HG02642 (cell line): ENCODE results near the gene KCNQ4.

ENCODE experiments used
- ATAC-seq: cut with Tn5 transposase; IDR thresholded peaks from one replicate; pipeline ENCODE4 v1.9.1; 2021; ENCODE audit warnings: mild to moderate bottlenecking; ENCODE audit not compliant: unreplicated experiment, poor library complexity

The KCNQ4 gene

DNA sequence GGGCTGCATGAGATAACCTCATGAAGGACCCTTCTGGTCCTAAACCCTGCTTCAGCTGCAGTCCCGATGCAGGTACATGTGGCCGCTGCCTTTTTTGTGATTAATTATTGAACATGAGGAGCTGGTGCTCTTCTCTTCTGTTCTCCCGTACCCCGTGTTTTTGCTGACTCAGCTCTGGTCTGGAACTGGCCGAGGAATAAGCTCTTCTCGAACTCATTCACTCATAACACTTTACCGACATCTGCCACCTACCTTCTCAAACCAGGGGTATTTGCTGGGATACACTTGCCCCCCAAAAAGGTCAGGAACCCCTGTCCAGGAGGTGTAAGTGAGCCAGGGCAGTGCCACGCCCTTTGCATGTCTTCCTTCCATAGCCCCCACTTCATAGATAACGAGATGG, 31.8 kb downstream of the KCNQ4 start:
- no peak for ATAC-seq

DNA sequence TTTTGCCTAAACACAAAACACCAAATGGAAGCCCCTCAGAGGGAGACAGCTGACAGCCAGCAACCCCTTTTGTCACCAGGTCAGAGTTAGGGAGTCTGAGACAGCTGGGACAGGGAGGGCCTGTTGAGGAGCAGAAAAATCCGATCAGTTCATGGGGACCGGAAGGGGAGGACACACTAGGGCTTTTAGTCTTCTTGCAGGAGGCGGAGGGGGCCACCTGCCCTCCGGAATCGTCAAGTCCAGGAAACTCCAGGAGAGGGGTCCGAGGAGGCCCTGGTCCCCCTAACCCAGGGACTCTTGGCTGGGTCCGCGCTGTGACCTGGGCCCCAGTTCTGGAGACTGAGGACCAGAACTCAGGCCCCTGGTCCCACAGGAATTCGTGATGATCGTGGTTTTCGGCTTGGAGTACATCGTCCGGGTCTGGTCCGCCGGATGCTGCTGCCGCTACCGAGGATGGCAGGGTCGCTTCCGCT, 34.2 kb downstream of the KCNQ4 start:
- ATAC-seq: peak; percentile 6

DNA sequence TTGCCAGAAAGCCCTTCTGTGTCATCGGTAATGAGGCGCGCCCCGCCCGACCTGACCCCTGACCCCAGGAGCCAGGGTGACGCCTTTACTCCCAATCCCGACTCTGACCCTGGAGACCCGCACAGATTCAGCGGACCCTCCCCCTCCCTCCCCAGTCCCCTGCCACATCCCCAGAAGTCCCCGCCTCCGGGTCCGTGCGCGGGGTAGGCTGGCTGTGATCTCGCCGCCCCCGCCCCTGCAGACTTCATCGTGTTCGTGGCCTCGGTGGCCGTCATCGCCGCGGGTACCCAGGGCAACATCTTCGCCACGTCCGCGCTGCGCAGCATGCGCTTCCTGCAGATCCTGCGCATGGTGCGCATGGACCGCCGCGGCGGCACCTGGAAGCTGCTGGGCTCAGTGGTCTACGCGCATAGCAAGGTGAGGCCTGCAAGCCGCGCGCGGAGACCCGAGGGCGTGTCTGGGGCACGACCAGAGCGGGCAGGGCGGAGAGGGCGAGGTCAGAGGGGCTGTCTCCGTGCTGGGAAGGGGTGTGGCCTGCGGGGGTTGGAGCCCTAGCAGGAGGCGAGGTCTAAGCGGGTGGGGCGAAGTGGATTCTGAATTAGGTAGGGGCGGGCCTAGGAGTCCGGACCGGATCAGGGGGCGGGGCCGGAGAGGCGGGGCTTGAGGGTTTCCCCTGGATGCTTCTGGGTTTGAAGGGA, 34.8 kb downstream of the KCNQ4 start:
- peak; percentile 85 for ATAC-seq

DNA sequence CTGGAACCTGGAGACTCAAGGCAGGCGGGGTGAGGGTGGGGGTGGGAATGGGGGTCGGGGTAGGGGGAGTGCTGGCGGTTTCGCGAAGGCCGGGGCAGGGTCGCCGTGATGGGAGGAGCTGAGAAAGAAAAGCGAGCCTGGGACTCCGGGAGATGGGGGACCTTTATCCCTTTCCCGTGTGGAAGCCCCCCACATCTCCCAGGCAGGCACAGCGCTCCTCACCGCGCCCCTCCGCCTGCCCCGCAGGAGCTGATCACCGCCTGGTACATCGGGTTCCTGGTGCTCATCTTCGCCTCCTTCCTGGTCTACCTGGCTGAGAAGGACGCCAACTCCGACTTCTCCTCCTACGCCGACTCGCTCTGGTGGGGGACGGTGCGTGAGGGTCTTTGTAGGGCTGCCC, 35.5 kb downstream of the KCNQ4 start:
- no peak for ATAC-seq

DNA sequence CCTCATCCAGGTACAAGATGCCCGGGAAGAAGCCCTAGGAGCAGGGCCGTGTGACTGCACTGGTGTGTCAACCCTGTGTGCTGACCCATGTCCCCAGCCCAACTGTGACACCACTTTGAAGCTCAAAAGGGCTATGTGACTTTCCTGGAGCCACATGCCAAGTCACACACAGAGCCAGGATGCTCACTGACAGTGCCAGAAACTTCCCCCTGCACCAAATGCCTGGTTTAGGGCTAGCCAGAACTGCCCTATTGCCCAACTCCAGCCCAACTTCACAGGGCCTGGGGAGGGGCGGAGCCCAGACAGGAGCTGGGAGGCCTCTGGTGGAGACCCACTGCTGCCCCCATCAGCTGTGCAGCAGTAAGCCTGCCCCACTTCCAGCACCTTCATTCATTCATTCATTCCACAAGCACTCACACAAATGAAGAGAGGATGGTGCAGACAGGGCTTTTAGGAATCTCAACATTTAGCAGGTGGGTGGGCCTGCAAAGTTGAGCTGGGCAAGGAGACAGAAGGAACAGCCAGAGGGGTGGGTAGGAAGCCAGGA, 36.7 kb downstream of the KCNQ4 start:
- ATAC-seq: no peak

DNA sequence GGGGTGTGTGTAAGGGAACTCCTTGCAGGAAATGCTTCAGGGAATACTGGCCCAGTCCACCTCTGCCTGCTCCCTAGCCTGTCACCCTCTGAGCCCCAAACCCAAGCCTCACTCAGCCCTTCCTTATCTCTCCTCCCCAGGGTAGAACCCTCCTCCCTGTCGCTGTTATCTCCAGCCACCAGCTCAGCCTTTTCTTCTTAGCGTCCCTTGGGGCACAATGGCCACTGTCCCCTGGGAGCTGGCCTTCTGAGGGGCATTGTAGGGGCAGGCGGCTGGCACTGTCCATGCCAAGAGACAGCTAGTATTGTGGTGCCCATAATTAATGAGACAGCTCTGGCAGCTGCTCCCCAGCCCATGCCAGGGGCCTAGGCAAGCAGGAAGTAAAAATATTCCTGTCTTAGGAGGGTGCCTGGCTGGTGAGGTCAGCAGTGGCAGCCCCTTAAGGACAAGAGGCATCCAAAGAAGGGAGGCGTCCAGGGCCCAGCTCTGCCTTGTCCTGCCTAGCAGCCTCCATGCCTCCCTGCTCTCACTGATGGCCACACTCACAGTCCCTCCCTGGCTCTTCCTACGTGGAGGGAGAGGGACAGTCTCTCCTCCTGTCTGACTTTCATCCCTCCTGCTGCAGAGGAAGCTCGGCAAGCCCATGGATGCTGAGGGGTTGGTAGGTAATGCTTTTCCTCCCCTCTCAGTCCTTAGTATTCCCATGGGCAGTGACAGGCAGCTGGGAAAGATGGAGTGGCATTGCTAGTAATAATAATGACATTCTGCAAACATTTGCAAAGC, 37.5 kb downstream of the KCNQ4 start:
- no peak for ATAC-seq

DNA sequence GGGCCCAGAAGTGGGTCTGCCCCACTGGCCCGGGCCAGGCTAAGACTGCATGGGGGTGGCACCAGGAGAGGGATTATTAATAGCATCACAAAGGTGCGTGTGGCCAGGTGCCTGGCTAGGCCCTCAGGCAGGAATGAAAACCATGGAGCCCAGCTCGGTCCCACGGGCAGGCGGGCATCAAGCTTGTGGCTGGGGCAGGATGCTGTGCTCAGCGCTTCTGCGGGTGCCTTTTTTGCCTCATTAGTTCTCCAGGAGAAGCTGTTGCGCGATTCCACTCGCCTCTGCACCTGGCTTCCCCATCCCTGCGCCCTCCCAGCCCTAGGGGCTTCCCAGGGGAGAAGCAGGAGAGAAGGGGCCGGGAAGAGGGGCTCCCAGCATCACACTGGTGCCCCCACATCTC, 39.3 kb downstream of the KCNQ4 start:
- no peak for ATAC-seq

DNA sequence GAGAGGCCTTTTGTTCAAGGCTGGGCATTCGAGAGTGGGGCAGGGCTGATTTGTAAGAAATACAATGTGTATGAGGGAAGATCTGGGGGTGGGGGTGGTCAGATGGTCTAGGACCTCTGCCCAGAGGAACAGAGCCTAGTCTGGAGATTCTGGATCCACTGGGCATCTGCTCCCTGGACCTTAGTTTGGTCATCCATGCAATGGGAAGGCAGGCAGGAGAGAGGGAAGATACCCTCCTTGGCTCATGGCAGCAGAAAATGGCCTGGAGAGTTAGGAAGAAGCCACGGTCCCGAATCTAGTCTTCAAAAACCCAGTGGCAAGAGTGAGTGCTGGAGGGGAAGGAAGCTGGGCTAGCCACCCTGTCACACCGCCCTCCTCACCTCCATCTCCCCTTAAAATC, 39.8 kb downstream of the KCNQ4 start:
- no peak for ATAC-seq

DNA sequence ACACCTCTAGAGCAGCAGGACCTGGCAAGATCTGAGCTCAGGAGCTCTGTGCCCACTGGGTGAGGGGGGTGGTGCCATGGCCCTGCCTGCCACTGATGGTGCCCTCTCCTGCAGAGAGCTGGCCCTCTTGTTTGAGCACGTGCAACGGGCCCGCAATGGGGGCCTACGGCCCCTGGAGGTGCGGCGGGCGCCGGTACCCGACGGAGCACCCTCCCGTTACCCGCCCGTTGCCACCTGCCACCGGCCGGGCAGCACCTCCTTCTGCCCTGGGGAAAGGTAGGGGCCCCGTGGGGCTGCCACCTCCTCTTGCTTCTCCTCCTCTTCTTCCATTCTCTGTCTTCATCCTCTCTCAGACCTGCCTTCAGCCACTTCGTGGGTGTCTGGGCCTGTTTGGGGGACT, 40.4 kb downstream of the KCNQ4 start:
- ATAC-seq: no peak

DNA sequence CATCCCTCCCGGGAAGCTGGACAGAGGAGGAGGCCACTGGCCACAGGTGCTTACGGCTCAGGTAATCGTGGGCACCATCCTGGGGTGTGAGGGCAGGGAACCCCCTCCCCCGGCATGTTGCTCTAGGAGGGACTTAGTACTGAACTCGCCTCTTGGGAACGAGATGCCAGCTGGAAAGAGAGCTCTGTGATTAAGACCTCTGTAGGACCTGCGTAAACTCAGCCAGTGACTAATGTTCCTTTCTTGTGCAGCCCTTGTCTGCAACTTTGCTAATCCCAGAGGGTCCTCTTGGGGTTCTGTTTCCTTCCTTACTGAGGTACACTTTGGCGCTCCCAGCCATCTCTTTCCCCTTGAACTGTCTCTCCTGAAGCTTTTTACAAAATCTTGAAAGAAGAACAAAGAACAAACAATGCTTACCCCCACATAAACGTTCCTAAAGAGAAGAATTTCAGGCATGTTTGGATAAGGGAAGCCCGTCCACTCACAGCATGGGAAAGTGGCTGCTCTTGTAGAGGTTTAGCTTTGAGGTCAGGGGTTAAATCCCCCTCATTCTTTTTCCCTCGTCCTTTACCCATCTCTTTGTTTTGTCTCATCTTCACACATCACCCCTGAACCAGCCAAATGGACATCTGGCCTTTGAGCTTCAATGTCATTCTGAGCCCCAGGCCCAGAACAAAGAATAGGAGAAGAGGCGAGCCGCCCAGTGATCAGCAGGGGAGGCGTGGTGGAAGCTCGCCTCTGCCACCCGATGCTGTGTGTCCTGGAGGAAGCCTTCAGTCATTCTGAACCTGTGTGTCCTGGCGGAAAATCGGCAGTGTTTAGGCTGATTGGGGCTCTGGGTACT, 41.2 kb downstream of the KCNQ4 start:
- no peak for ATAC-seq

DNA sequence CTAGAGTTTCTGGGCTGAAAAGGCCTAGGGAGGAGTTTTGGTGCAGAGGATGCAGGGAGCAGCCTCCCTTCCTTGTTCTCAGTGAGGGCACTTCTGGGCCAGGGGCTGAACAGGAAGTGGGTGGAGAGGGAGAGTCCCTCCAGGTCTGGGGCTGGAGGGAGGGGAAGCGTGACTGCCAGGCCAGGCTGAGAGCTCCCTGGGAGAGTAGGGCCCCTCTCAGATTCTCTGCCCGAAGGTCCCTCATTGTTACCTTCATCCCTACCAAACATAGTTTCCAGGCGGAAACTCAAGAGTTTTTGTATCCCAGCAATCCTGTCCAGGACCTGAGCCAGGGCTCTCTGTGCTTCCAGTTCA, 41.8 kb downstream of the KCNQ4 start:
- ATAC-seq: no peak

DNA sequence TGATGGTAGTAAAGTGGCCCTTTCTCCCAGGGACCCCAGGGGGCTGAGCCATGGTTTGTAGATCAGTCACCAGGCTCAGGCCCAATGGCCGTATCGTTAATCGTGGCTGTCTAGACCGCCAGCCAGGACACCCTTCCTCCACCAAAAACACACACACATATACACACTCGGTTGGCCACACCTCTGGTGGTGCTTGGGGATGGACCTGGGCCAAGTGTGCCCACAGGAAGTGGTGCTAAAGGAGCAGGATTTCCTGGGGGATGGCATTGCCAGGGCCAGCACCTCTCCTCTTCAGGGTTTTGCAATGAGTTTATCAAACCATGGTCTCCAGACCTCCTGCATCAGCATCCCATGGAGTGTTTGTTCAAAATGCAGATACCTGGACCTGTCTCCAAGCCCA, 42.4 kb downstream of the KCNQ4 start:
- no peak for ATAC-seq

DNA sequence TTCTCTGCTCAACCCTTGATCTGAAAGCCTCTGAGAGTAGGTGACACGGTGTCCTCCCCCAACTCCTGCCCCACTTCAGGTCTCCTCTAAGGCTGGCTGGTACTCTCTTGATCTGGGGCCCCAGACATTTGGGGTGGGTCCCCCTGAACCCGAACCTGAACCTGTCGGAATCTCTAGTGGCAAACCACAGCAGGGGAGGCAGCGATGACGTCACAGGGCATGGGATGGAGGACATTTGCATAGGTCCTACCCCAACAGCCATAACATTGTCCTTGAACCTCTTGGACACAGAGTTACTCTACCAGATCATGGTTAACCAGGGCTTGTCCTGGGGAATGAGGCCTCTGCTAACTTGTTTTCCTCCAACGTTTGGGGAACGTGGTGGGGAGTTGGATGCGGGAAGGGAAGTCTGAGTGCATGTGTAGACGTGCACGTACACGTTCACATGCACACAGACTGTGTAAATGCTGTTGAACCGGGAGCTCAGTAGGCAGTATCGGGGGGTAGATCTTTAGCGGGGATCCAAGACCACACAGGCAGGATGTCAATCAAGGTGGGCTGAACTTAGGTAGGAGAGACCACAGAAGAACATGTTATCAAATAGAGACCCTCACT, 46.2 kb downstream of the KCNQ4 start:
- no peak for ATAC-seq

DNA sequence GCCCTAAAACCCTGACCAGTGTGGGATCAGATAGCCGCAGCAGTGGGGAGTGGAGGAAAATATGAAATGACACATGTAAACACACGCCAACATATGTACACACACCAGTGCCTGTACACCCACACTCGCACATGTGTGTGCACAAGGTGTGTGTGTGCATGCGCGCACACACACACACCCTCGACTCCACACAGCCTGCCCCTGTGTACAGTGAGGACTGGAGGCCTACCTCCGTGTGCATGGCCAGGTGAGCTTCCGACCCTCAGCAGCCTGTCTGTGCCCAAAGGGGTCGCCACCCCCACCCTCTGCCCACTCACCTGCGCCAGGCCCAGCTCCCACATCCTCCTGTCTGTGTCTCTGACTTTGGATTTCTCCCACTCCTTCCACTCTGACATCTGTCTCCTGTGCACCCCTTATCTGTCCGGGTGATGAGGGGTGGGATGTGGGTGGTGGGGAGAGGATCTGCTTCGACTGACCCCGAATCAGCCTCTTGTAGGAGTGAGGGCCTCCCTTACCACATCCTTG, 46.9 kb downstream of the KCNQ4 start:
- ATAC-seq: no peak

DNA sequence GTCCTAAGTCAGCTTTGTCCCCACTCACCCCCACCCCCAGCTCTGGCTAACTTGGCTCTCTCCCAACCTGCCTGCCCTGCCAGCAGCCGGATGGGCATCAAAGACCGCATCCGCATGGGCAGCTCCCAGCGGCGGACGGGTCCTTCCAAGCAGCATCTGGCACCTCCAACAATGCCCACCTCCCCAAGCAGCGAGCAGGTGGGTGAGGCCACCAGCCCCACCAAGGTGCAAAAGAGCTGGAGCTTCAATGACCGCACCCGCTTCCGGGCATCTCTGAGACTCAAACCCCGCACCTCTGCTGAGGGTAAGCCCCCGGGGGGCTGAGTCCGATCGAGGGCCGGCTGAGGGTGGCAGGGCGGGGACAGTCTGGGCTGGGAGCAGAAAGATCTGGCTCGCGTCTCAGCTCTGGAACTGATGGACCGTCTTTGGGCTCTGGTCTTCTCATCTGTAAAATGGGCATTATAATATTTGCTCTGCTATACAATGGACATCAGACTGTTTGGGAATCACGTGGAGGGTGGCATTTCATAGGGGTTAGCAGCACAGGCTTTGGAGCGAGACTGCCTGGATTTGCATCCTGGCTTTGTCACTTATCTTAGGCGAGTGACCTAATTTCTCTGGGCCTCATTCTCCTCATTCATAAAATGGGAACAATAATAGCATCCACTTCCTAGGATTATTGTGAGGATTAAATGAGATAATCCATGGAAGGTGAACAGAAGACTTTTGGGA, 47.6 kb downstream of the KCNQ4 start:
- ATAC-seq: no peak

DNA sequence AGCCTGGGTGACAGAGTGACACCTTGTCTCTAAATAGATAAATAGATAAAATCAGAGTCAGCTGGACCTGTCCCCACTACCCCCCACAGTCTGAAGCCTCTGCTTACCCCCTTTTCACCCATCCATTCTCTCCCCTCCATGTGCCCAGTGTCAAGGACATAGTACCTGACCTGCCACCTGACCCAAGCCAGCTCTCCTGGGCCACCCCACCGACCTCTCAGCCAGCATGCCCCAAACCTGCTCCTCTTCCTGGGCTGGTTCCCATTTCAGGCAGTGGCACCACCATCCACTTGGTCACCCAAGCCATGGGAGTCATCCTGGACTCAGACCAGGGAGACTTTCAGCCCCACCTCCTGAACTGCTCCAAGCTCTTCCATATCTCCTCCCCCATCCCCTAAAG, 50.4 kb downstream of the KCNQ4 start:
- ATAC-seq: no peak

DNA sequence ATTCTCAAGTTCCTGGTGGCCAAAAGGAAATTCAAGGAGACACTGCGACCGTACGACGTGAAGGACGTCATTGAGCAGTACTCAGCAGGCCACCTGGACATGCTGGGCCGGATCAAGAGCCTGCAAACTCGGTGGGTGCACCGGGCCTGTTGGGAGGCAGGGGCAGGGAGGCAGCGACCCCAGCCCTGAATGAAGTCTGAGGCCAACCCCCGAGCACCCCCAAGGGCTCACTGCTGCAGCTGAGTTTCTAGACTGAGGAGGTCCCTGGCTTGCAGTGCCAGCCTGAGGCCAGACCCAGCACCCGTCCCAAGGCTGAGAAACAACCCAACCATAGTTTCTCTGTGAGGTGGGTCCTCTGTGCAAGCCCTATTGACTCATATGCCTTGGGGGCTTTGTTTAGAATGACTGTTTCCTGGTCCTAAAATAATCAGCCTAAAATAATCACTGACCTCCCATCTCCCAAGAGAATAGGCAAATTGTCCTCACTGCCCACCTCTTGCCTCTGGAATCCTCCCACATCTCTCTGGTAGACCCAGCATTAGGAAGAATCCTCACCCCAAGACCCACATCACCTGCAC, 51.5 kb downstream of the KCNQ4 start:
- no peak for ATAC-seq

DNA sequence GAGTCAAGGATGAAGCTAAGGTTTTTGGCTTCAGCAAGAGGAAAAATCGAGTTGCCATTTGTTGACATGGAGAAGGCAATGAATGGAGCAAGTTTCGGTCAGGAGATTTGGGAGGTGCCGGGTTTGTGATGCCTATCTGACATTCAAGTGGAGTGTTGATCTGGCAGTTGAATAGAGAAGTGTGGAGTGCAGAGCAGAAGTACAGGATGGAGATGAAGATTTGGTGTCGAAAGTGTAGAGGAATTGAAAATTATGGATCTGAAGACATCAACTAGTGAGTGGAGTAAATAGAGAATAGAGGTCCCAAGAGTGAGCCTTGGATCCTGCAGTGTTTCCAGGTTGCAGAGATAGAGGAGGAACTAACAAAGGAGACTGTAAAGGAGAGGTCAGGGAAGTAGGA, 52.7 kb downstream of the KCNQ4 start:
- ATAC-seq: no peak

DNA sequence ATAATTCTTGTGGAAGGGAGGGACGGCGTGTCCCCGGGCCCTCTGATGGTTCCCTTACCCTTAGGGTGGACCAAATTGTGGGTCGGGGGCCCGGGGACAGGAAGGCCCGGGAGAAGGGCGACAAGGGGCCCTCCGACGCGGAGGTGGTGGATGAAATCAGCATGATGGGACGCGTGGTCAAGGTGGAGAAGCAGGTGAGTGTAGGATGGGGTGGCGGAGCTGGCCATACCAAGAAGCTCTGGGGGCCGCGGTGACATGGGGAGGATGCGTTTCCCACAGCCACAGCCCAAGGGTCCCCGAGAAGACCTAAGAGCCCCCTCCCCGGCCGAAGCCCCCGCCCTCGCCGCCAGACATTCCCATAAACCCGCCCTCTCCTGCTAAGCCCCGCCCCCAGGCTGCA, 54.0 kb downstream of the KCNQ4 start:
- no peak for ATAC-seq
